HFF-Myc (cell line): Measurements from ENCODE around the gene FAU.

ENCODE experiments used
- DNase-seq: peaks from one replicate; pipeline ENCODE4 v3.0.0-alpha.2; 2011; ENCODE audit warnings: low read depth; ENCODE audit errors: extremely low read depth
- H3K4me3 ChIP-seq: replicated peaks from 2 replicates; pipeline ENCODE4 v1.5.1; 2011; ENCODE audit warnings: low read depth, mild to moderate bottlenecking, control low read depth, low read length
- CTCF ChIP-seq: IDR thresholded peaks from 2 replicates; pipeline ENCODE4 v1.5.1; 2012; ENCODE audit warnings: mild to moderate bottlenecking, low read depth, low read length, control low read depth; ENCODE audit errors: missing control alignments

Gene FAU

GRCh38 chr11:65131895-65132237, 9.9 kb upstream of the FAU start:
- TF ChIP-seq CTCF, result no peak
- H3K4me3 ChIP-seq, result no peak overlapping the region
- no peak for DNase-seq

GRCh38 chr11:65131417-65131776, 9.5 kb upstream of the FAU start:
- no peak for TF ChIP-seq CTCF
- H3K4me3 ChIP-seq, result no peak overlapping the region
- no peak for DNase-seq

- DNase-seq, result no peak
- TF ChIP-seq CTCF, result no peak
- no peak overlapping the region for H3K4me3 ChIP-seq
Observed at GRCh38 chr11:65130631-65131416, 8.9 kb upstream of the FAU start.

- no peak overlapping the region for H3K4me3 ChIP-seq
- no peak for TF ChIP-seq CTCF
- no peak for DNase-seq
Observed at GRCh38 chr11:65129649-65130441, 7.9 kb upstream of the FAU start.

- TF ChIP-seq CTCF, result no peak
- DNase-seq, result no peak
- H3K4me3 ChIP-seq, result no peak overlapping the region
Observed at GRCh38 chr11:65128182-65129145, 6.5 kb upstream of the FAU start.

GRCh38 chr11:65127473-65128181, 5.7 kb upstream of the FAU start:
- H3K4me3 ChIP-seq, result no peak overlapping the region
- DNase-seq, result no peak
- no peak for TF ChIP-seq CTCF
